ENCODE data around the gene MOV10L1. TPM values are rescaled to one million over a fixed set of nuclear protein-coding genes. Genes with fewer than 3 reads are reported as not detected.

MOV10L1 gene
- total and polyA plus RNA-seq, 2 donors (not counting 3 experiments of a cell fraction or from before 2014, with no cell fraction given), result 27.6 to 37.6 TPM

- Histone ChIP-seq H4K20me1 (replicated peaks; ENCODE audit: control insufficient read depth, extremely low read depth, insufficient read depth, low read length) (no peaks in the 10 kb centered on the region), H3K4me1 (ENCODE audit: control insufficient read depth, extremely low read depth, insufficient read depth, low read length) (peaks cover 10% of the 10 kb centered on the region), H3K79me2 (ENCODE audit: control insufficient read depth, insufficient read depth, low read length) (peaks cover 28% of the 10 kb centered on the region), H3K4me2 (ENCODE audit: insufficient read depth, low read length) (no peak overlapping the region), H3K9ac (replicated peaks; ENCODE audit: extremely low read depth, insufficient read depth, low read length) (no peak overlapping the region), H2AFZ (ENCODE audit: low read depth, low read length) (no peak overlapping the region), H3K9me1 (replicated peaks; ENCODE audit: control insufficient read depth, extremely low read depth, insufficient read depth, low read length) (no peaks in the 10 kb centered on the region), H3K36me3 (ENCODE audit: control insufficient read depth in 2 of 2, extremely low read depth in 1 of 2, insufficient read depth in 2 of 2, low read length in 2 of 2) (peaks cover 8 to 18% of the 10 kb centered on the region in 2 experiments), H3K27ac (ENCODE audit: insufficient read depth, low read depth, low read length) (no peak overlapping the region), H3K9me3 (replicated peaks; ENCODE audit: control insufficient read depth, insufficient read depth, low read length) (no peaks in the 10 kb centered on the region), H3K4me3 (replicated peaks in 1 of 3; ENCODE audit: insufficient read depth in 1 of 3, low read depth in 1 of 3, low read length in 3 of 3) (no peak overlapping the region), H3K27me3 (ENCODE audit: control insufficient read depth in 2 of 2, insufficient read depth in 2 of 2, low read length in 2 of 2) (no peaks in the 10 kb centered on the region)
- BruUV-seq (replicated peaks), result no TSS peak
- dilution Hi-C loops (cut with MboI; ENCODE audit: extremely low pct_ligation_motif_present, low sequenced_read_pairs) (no loop called here), intact Hi-C loops (cut with micrococcal nuclease) (no loop called here)
- ChIA-PET CTCF (interaction anchor here (1.4 kb wide), 1 partner anchor 9 kb away, joined by 3 read pairs; no protein-coding TSS in a partner anchor), POLR2A (no interaction called here)
- DNase-seq (ENCODE audit: low read depth, low spot score), result no peak
- FAIRE-seq, result no peak
- no peak for TF ChIP-seq EZH2 (IDR thresholded peaks at IDR 0.05; ENCODE audit: borderline replicate concordance, low read depth, low read length, severe bottlenecking)
- no peak for TF ChIP-seq JUN (IDR thresholded peaks at IDR 0.05; ENCODE audit: borderline replicate concordance, insufficient read depth, insufficient read length, low read depth)
- TF ChIP-seq POLR2AphosphoS5 (IDR thresholded peaks at IDR 0.05; ENCODE audit: insufficient read depth, low read depth, low read length), result no peak
- no peak for TF ChIP-seq FOS (IDR thresholded peaks at IDR 0.05; ENCODE audit: borderline replicate concordance, insufficient read depth, low read length)
- TF ChIP-seq GATA2 (IDR thresholded peaks at IDR 0.05; ENCODE audit: insufficient read depth, insufficient read length, low read depth, low read length), result no peak
- TF ChIP-seq MYC (IDR thresholded peaks at IDR 0.05; ENCODE audit: low read depth, low read length), result no peak
- no peak for TF ChIP-seq POLR2A (IDR thresholded peaks at IDR 0.05; ENCODE audit: low read depth, low read length)
- no peak for TF ChIP-seq CTCF (IDR thresholded peaks at IDR 0.05; ENCODE audit: extremely low read depth in 1 of 2, insufficient read depth in 1 of 2, low read depth in 1 of 2, low read length in 2 of 2)
- TF ChIP-seq MAX (IDR thresholded peaks at IDR 0.05; ENCODE audit: insufficient read depth, insufficient read length), result no peak
Observed at GRCh38 chr22:50196256-50196655, 106.5 kb downstream of the MOV10L1 start.

Measured in endothelial cell of umbilical vein (primary cell).